Stimulated activated CD4-positive, alpha-beta T cell treated with anti-CD3 and anti-CD28 coated beads, TNF-alpha, amount 100 ng/mL, for 48 hours (primary cell): ENCODE results near the gene CTNNA3.

Source experiments
- DNase-seq, 3 donors: peaks; one replicate each; pipeline ENCODE4 v3.0.0-alpha.2; 2020; ENCODE audit warnings: low read depth in 3 of 3

CTNNA3 gene

GRCh38 chr10:67017218-67017617 lies 678.8 kb downstream of the CTNNA3 start:
- no peak for DNase-seq

GRCh38 chr10:67015225-67015624 lies 680.8 kb downstream of the CTNNA3 start:
- DNase-seq, result no peak

- no peak for DNase-seq
These were observed 684.0 kb downstream of the CTNNA3 start for GRCh38 chr10:67011981-67012380.

DNA sequence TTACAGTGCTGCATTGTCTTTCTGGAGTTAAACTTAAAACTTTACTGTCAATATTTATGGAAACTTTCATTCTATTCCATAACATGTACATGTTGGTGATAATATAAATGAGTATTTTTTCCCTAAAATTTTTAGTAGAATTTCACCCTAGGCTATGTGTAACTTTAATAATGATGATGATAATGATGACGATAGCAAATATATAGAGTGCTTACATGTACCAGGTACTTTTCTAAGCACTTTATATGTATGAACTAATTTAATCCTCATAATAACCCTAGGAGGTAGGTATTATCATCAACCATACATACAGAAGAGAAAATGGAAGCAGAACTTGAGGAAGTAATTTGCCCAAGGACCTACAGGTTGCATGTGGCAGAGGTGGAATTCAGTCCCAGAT lies 684.5 kb downstream of the CTNNA3 start:
- no peak for DNase-seq

DNA sequence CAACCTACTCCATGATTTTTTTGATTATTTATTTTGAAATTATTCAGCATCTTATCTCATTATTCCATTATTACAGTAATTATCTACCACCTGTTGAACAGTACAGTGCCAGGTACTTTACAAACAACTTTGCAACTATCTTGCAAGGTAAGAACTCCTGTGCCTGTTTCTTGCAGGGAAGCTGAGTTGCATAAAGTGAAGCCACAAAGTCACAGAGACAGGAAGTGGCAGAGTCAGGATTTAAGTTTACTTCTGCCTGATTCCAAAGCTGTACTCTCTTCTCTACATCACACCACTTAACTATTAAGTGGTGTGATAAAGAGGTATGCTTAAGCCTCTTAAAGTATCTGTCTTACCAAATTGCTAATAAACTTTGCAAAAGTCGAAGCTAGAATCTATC lies 690.0 kb downstream of the CTNNA3 start:
- no peak for DNase-seq

DNA sequence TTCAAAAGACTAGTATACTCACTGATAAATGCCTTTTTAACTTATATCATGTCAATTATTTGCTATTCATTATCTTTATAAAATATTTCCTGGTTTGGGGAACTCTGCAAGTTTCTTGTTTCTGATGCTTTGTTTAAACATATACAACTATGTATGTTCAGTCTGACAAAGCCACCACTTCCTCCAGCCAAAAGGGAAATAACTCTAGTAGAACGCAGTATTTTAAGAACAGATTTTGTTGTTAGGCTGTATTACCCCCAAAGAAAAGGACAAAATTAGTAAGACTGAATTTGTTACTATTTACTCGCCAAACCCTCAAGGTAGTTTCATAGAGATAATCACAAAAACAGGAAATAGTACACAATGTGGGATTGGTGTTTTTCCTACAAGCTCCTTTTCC lies 691.3 kb downstream of the CTNNA3 start:
- no peak for DNase-seq

- no peak for DNase-seq
These were observed 696.0 kb downstream of the CTNNA3 start for GRCh38 chr10:66999762-67000545.

DNA sequence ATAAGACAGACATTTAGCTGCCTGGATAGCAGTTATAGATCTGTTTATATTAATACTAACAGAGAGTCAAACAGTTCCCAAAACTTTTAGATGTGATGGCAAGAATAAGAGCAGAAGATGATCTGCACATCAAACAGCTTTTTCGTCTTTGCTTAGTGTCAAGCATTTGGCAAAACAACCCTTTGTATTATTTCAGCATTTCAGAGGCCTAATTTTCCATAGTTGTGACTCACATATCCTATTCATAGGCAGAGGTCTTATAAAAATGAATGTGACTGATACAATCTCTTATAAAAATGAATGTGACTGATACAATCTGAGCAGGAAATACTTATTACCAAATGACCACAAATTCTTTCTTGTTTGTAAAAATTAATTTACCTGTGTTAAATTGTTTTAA lies 699.0 kb downstream of the CTNNA3 start:
- no peak for DNase-seq

- DNase-seq, result no peak
These were observed 705.7 kb downstream of the CTNNA3 start for GRCh38 chr10:66990143-66990830.

- no peak for DNase-seq
These were observed 712.5 kb downstream of the CTNNA3 start for GRCh38 chr10:66983475-66983818.

DNA sequence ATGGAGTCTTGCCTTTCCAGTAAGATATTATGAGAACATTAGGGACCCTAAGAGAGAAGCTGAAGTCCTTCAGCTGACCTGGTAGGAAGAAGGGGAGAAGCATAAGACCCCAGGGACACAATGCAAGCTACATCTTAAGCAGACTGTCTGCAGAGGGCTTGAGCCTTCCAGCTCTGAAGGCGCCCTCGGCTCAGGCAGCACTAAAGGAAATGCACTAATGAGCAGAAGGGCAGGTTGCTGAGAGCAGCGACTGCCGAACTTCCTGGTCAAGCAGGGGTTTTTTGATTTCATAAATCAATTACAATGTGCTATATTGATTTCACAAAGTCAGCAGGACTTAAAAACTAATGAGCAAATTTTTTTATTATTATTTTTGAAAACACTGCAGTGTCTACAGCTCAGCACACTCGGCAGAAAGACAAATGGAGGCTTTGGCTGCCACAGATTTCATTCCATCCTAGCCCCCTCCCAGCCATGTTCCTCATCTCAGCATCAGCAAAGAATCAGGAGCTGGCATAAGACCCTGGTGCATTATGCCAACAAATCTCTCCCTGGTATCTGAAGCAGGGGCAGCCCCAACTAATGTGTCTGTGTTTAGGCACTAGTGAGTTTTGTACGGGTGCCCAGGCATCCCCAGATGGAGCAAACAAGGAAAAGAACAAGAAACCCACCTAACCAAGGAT lies 713.1 kb downstream of the CTNNA3 start:
- no peak for DNase-seq

GRCh38 chr10:66982053-66982420 lies 714.0 kb downstream of the CTNNA3 start:
- no peak for DNase-seq

DNA sequence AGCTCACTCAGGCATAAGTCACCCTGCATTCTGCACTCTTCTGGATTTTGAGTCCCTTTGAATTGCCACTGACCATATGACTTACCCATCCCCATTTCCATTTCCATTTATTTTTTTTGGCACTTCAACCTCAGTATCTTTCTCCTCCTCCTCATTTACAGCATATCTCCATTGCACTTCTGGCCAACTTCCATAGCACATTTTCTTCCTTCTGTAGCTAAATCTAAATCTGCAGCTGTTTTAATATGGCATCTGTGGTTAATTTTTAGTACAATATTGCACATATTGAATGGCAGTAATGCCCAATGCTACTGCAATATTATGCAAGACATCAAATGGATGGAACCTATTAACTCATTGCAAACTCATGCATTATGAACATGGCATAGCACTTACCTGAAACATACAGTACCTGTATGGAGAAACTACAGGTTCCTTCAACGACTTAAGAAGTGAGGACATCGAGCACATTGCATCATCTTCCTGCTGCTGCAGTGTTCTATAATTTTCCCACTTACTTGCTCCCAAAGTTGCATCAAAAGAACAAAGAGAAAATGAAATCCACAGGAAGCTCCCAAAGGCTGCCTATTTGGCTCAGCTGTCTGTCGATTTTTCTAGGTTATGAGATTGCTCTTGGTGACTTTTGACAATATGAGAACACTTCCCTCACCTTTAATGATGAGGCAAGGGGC lies 714.5 kb downstream of the CTNNA3 start:
- DNase-seq, result no peak

GRCh38 chr10:66980246-66980815 lies 715.7 kb downstream of the CTNNA3 start:
- no peak for DNase-seq

- DNase-seq, result no peak
These were observed 731.0 kb downstream of the CTNNA3 start for GRCh38 chr10:66964946-66965345.

GRCh38 chr10:66958466-66958865 lies 737.5 kb downstream of the CTNNA3 start:
- DNase-seq, result no peak

DNA sequence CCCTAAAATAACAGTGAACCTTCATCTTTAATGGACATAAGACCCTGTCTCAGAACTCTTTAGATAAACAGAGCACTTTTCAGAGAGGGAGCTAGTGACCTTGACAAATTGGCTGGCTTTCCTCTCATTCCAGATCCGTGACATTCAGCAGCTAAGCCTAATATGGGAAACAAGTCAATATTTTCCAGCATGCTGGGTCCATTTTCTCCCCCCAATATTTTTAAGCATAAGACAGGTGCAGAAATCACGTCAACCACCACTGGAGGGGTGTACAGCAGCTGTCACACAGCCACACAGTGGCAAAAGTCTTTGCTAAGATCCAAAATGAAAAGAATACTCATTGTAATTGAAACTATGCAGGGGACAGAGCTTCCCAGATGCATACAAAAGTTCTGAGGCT lies 744.1 kb downstream of the CTNNA3 start:
- DNase-seq, result no peak

- DNase-seq, result no peak
These were observed 752.4 kb downstream of the CTNNA3 start for GRCh38 chr10:66943590-66943989.

- DNase-seq, result no peak
These were observed 753.6 kb downstream of the CTNNA3 start for GRCh38 chr10:66942407-66942806.

DNA sequence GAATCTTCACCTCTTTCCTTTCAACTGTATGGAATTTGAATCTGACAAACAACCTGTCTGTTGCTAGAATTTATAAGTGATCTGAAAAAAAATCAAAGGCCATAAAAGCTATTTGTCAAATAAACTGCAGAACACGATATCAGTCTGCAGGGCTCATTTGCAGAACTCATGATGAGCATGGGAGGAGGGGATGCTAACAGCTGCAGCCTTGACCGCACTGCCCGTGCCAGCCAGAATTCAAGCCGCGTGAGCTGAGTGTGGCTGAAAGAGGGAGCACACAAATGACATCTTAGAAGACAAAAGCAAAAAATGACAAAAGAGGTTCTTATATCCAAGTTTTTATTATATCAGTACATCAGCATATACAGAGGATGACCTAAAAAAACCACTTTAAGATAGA lies 754.5 kb downstream of the CTNNA3 start:
- DNase-seq, result no peak

- no peak for DNase-seq
These were observed 755.0 kb downstream of the CTNNA3 start for GRCh38 chr10:66940965-66941364.

DNA sequence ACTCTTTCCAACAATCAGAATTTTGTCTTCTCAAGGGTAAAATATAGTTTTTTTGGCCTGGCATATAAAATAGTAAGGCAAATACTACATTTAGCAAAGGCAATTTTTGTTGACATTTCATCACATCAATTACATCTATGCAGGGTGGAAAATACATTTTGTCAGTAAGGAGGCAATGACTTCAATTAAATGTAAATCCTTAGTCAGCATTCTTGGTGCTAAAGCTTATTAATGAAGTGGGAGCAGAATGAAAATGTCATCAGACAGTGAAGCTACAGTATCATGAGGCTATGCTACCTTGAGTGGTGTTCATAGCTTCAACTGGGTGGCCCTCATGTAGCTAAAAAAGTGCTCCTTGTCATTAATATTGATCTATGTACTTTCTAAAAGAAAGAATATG lies 761.3 kb downstream of the CTNNA3 start:
- no peak for DNase-seq
